ENCODE data around the gene PRKACG.
"Not testable (repeated sequence)": the region's sequence is repeated elsewhere in the genome, so short reads cannot be mapped to it uniquely, and the experiment has no call there.

PRKACG gene

DNA sequence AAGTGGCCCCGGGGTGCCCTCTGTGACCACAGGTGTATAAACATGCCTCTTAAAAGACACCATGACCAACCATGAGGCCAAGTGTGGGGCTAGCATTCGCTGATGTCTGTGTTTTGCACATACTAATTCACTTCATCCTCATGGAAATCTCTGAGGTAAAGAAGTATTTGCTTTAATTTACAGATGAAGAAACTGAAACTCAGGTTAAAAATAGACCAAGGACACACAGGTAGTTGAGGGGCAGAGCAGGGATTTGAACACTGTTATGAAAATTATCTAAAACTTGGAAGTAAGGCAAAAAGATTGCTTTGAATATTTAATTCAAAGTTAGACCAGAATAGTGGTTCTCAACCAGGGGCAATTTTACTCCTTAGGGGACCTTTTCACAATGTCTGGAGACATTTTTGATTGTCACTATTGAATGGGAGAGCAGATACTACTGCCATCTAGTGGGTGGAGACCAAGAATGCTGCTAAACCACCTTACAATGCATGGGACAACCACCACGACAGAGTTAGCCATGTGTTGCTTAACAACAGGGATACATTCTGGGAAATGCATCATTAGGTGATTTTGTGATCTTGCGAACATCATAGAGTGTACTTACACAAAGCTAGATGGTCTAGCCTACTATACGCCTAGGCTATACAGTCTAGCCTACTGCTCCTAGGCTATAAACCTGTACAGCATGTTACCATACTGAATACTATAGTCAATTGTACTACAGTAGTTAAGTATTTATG lies 13.6 kb upstream of the PRKACG start:
- DNase-seq (ENCODE audit: low read depth), result peak; percentile 11

- DNase-seq (ENCODE audit: low read depth), result no peak
Observed at GRCh38 chr9:69023650-69024049, 9.7 kb upstream of the PRKACG start.

DNA sequence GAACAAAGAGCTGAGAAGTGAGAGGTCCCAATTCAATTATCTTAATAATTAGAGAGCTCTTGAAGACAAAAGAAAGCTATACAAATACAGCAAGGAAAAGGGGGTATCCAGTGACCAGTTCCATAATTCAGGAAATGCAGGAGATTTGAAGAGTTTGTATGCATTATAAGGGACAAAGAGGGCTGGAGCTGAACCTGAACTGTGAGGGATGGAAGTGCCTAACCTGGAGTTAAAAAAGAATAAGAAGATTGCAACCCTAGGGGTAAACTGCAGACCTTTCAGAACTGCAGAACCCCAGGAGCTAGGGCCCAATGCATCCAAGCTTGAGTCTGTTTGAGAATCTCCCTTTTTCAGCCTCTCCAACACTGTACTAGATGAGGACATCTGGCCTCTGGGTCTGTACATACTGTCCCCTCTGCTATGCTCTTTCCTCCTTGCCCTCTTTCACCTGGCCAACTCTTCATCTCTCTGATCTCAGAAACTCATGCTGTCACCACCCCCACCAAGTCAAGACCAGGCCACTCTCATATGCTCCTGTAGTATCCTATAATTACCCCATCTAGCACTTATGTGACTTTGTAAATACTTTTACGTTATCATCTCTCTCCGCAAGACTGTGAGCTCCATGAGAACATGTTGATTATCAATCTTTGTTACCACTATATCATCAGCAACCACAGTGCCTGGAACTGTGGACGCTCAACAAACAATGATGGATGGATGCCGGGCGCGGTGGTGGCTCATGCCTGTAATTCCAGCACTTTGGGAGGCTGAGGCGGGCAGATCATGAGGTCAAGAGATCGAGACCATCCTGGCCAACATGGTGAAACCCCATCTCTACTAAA lies 6.6 kb upstream of the PRKACG start:
- no peak for DNase-seq (ENCODE audit: low read depth)

- DNase-seq (ENCODE audit: low read depth), result no peak
Observed at GRCh38 chr9:69019808-69020207, 5.9 kb upstream of the PRKACG start.

DNA sequence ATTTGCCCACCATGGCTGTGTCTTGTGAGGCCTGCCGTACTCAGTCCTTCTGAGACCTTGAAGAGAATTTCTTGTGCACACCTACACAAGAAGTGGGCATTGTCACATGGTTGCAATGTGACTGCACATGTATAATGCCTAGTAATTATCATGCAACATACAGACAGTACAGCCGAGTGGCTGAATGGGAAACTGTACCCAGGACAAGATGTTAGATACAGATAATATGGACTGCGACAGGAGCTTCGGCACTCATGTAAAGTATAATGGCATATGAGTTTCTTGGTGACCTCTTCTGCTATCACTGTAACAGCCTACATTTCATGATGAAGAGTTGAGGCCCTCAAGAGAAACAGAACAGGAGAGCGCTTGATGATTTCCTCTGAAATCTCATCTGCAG lies 4.8 kb upstream of the PRKACG start:
- DNase-seq (ENCODE audit: low read depth), result no peak

DNA sequence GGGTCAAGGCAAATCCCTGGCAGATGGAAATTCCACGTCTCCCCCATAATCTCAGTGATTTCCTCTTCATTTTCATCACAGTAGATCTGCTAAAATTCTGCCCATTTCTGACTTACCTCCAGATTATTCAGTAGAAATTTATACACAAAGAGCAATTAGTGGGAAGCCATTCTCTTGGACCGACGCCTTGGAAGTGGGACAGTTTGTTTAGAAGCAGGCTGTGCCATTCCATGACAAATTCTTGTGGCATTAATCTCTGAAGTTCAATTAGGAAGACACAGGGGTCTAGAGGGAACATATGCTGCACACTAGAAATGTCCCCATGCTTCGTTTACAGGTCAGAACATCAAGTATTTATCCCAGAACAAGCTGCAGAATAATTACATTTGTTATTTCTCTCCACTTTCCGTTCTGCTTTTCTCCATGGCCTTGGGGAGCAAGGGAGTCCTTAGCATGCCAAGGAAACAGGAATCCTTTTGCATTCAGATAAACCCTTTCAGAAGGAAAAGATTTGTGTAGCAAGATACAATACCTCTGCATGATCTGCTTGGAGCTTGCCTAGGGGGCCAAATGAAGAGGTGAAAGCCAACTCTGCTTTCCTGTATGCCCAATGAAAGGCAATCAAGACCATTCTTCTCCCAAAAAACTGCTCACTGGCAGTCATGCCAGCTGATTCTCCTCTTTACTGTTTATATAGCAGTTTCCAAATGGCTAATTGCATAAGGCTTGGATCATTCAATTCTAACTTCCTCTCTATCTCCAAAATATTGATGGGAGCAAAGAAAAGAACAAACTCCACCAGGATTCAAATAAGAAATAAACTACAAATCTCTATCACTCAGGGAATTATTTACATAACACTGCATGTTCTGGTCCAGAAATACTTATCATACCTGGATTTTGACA lies 2.5 kb upstream of the PRKACG start:
- no peak for DNase-seq (ENCODE audit: low read depth)

DNA sequence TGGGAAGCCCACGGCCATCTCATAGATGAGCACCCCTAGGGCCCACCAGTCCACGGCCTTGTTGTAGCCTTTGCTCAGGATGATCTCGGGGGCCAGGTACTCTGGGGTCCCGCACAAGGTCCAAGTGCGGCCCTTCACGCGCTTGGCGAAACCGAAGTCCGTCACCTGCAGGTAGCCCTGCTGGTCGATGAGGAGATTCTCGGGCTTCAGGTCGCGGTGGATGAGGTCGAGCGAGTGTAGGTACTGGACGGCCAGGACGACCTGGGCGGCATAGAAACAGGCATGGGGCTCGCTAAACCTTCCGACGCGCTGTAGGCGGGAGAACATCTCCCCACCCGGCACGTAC lies 558 bp downstream of the PRKACG start:
- no peak for DNase-seq (ENCODE audit: low read depth)

GRCh38 chr9:69012696-69013381 lies 1.1 kb downstream of the PRKACG start:
- DNase-seq (ENCODE audit: low read depth), result no peak

GRCh38 chr9:69009708-69010107 lies 4.2 kb downstream of the PRKACG start:
- DNase-seq (ENCODE audit: low read depth), result no peak

- DNase-seq (ENCODE audit: low read depth), result no peak
Observed at GRCh38 chr9:69004836-69005235, 9.1 kb downstream of the PRKACG start.

- DNase-seq (ENCODE audit: low read depth), result no peak
Observed at GRCh38 chr9:69003051-69003450, 10.9 kb downstream of the PRKACG start.

DNA sequence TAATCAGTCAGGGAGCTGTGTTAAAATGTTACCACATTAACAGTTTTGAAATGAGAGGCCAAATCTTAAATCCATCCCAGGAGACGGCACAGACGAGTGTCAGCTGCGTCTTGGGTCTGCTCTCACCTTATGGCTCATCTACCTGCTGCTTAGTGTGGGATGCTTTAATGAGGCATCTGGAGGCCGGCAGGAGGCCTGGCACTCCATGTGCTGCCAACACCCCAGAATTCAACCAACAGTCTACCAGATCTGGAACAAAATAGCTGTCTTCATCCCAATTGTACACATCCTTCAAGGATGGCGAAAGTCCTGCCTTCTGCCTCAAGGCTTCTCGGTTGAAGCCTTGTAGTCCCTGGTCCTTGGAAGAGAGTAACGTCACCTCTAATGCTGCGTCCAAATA lies 12.0 kb downstream of the PRKACG start:
- DNase-seq (ENCODE audit: low read depth), result no peak

DNA sequence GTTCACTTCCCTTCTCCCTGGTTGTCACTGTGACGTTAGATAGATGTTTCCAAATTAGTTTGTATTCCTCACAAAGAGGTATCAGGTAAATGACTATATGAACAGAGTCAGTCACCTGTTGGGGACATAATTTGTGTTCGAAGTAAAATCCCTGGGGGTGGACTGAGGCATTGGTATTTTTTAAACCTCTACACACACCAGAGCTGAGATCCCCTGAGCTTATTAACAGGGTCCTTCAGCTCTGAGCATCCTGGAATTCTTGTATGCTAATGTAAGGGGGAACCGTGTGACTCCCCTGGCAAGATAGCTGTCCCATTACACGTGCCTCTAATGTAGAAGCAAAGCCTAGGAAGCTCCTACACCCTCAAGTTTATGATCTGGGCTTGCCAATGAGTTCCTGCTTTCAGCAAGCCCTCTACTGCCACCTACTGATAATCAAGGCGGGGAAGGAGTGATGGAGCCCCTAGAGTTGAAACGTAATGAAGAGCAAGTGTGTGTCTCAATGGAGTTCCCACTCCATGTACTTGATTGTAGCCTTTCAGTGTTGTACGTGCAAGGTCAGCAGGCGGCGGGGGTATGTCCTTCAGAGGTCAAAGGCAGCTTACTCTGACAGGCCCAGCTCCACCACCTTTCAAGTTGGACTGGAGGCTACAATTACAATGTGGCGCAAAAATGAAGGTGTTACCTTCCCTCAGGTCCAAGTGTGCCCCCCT lies 14.4 kb downstream of the PRKACG start:
- peak; percentile 5 for DNase-seq (ENCODE audit: low read depth)

- no peak for DNase-seq (ENCODE audit: low read depth)
Observed at GRCh38 chr9:68998812-68999211, 15.1 kb downstream of the PRKACG start.

GRCh38 chr9:68998385-68998784 lies 15.5 kb downstream of the PRKACG start:
- no peak for DNase-seq (ENCODE audit: low read depth)

- DNase-seq (ENCODE audit: low read depth), result no peak
Observed at GRCh38 chr9:68997666-68998065, 16.2 kb downstream of the PRKACG start.

DNA sequence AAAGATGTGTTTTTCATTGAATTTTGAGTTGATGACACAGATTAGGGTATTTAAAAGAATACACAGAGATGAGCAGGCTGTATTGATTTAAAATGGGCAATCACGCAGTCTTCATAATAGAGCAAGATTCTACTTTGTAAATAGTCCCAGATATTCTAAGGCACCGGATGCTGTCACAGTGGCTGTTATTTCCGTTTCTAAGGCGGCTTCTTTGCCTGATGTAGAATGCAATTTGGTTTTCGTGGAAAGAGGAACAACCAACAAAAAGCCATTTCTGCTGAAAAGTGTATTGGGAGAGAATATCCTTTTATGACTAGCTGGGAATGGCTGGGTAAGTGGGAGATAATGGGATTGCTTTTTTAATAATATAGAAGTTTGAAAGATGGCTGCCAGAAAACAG lies 17.5 kb downstream of the PRKACG start:
- no peak for DNase-seq (ENCODE audit: low read depth)

- DNase-seq (ENCODE audit: low read depth), result no peak
Observed at GRCh38 chr9:68995776-68996175, 18.1 kb downstream of the PRKACG start.

GRCh38 chr9:68991457-68991856 lies 22.5 kb downstream of the PRKACG start:
- DNase-seq (ENCODE audit: low read depth), result no peak

DNA sequence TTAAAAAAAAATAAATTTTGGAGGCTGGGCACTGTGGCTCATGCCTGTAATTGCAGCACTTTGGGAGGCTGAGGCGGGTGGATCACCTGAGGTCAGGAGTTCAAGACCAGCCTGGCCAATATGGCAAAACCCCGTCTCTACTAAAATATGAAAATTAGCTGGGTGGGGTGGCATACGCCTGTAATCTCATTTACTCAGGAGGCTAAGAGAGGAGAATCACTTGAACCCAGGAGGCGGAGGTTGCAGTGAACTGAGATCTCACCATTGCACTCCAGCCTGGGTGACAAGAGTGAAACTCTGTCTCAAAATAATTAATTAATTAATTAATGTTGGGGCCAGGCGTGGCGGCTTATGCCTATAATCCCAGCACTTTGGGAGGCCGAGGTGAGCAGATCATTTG lies 27.0 kb downstream of the PRKACG start:
- DNase-seq (ENCODE audit: low read depth), result not testable (repeated sequence)
